GM20431 (cell line): ENCODE data around the gene ELL2.

ENCODE experiments used
- in situ Hi-C: fragments of 300-500 bp; cut with MseI, MboI; formaldehyde crosslinking; loops from one replicate; pipeline ENCODE4 v1.15.0; 2020; ENCODE audit warnings: low sequenced_read_pairs; ENCODE audit not compliant: unreplicated experiment

The ELL2 gene

DNA sequence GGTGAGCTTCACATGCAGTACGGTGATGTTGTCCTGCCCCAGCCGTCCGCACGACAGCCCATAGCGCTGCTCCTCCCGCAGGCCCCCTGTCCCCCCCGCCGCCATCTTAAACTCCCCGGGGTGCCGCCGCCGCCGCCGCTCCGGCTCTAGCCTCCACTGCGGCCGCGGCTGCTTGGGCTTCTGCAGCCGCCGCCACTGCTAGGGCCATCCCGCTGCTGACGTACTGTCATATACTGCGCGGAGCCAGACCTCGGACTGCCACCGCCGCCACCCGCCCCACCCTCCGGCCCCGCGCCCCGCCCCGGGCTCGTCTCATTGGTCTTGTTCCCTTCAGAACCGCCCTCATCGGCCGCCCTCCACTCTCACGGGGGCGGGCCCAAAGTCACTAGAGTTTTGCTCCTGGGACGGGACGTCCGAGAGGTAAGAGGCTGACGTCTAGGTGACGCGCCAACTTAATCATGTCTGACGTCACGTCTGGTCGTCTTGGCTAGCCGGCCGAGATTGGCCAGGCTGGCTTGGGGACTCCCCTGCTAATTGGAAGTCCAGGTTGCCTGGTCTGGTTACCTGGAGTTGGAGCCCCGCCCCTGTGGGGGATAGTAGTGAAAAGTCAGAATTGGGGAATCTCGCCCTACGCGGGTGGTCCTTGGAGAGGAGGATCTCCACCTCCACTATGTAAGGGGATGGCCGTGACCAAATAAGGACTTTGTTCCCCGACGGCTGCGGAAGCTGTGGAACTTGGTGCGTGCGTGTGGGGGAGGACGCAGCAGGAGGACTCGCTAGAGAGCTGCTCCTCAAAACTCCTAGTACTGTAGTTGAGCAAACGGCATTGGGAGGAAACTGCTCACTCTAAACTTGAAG lies at the start of gene ELL2:
Gene ELL2 (minus strand): TSS at position 235 of the 858 bp plus-strand sequence. CDS start 130 bp downstream, at position 105.
- in situ Hi-C loops: loop anchor here (25.0 kb wide), 1 partner anchor 375 kb away; no protein-coding TSS in a partner anchor

DNA sequence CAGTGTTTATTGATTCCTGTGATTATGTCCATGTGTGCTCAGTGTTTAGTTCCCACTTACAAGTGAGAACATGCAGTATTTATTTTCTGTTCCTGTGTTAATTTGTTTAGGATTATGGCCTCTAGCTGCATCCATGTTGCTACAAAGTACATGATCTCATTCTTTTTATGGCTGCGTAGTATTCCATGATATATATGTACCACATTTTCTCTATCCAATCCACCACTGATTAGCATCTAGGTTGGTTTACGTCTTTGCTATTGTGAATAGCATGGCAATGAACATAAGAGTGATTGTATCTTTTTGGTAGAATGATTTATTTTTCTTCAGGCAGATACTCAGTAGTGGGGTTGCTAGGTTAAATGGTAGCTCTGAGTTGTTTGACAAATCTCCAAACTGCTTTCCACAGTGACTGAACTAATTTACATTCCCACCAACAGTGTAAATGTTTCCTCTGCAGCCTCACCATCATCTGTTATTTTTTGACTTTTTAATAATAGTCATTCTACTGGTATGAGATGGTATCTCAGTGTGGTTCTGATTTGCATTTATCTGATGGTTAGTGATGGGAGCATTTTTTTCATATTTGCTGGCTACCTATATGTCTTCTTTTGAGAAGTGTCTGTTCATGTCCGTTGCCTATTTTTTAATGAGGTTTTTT lies 47.5 kb upstream of the ELL2 start:
- in situ Hi-C loops: no loop called here

DNA sequence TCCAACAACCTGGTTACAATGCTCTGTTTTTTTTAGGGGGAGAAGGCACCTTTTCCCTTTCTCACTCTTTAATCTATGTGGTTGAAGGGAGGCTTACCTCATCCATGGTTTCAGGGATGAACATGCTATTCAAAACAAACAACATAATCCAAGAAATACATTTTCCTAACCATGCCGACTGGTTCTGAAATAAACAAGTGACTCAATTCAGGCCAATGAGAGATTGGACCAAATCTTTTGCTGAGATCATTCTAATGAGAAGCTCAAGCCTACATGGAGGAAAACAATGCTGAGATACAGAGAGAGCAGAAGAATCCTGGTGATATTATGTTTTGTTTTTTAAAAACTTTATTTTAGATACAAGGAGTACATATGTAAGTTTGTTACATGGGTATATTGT lies 46.8 kb upstream of the ELL2 start:
- in situ Hi-C loops: no loop called here

DNA sequence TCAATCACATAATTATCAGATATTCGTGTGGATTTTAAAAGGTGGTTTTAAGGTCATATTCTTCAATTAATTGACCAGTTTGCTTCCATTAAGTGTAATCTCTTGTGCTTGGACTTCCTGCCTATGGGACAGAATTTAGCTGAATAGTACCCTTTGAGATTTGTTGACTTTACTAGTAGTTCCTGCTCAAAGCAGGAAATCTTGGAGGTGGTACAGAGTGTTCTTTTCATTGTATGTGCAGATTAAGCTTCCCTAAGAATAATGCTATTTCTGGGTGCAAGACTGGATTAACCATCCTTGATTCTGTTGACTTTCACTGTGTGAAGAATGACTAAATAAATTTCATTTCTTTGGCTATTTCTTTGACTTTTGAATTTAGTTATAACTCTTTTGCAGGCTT lies 45.4 kb upstream of the ELL2 start:
- in situ Hi-C loops: no loop called here

DNA sequence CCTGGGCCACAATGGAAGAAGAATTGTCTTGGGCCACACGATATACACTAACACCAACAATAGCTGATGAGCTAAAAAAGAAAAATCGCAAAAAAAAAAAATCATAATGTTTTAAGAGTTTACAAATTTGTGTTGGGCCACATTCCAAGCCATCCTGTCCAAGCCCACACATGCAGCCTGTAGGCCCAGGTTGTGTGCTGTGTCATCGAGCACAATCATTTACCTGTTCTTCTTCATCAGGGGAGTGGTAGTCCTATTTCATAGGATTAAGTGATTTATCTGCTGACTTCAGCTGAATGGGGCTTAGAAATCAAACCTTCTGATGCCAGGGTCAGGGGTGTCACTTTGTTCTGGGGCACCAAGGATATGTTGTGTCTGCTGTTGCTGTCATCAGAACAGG lies 44.6 kb upstream of the ELL2 start:
- in situ Hi-C loops: no loop called here

DNA sequence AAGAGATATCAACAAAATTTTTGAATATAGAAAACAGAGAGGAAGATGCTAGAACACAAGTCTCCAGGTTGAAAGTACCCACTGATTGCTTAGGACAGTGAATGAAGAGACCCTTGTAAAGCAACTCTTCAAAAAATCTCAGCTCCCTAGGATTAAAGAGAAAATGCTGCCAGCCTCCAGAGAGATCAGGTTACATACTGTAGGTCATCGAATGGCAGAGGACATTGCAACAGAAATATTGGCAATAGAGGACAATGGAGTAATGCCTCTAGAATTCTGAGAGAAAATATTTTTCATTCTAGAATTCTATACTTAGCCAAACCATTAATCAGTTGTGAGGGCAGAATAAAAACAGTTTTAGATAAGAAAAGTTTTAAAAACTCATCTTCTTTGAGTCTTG lies 43.1 kb upstream of the ELL2 start:
- in situ Hi-C loops: no loop called here

DNA sequence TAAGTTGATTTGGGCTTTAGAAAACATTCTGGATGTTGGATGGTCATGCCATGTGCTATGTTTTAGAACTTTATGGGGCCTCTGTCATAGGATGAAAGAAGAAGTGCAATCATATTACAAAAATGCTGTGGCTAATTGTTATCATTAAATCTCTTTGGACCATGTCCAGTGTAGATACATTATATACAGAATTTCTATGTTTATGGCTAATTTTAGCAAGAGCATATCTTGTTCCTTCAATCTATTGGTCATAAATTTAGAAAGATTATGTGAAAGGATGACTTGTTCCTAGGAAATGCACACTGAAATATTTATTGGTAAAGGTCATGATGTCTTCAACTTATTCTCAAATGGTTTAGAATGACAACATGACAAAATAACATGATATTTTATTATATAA lies 42.4 kb upstream of the ELL2 start:
- in situ Hi-C loops: no loop called here

DNA sequence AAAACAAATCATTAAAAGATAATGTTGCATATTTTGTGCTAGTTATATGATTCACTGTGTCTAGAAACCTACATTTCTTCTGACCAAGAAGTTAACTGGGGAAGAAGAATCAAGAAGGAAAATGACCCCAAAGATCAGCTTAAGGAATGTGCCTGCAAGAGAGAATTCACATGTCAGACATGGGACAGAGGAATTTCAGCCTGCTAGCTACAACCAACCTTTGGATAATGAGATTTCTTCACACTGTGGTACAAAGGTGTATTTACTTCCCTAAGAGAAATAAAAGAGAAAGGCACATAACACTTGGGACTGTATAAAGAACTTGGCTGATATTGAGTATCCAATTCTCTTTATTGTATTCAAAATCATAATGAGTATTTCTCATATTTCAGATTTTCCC lies 39.6 kb upstream of the ELL2 start:
- in situ Hi-C loops: no loop called here

DNA sequence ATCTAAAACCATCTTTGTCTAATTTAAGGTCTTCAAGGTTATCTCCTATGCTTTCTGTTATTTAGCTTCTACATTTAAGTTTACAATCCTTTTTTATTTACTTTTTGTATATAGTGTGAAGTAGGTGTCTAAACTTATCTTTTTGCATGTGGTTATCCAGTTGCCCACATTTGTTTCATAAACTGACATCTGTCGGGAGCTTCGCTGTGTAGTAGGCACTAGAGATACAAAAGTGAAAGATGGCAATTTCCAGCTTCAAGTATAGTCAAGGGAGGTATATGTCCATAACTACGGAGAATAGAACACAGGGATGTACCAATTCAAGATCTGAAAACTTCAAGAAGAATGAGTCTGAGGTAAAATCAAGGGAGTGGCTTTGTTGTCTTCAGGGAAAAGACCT lies 38.7 kb upstream of the ELL2 start:
- in situ Hi-C loops: no loop called here

DNA sequence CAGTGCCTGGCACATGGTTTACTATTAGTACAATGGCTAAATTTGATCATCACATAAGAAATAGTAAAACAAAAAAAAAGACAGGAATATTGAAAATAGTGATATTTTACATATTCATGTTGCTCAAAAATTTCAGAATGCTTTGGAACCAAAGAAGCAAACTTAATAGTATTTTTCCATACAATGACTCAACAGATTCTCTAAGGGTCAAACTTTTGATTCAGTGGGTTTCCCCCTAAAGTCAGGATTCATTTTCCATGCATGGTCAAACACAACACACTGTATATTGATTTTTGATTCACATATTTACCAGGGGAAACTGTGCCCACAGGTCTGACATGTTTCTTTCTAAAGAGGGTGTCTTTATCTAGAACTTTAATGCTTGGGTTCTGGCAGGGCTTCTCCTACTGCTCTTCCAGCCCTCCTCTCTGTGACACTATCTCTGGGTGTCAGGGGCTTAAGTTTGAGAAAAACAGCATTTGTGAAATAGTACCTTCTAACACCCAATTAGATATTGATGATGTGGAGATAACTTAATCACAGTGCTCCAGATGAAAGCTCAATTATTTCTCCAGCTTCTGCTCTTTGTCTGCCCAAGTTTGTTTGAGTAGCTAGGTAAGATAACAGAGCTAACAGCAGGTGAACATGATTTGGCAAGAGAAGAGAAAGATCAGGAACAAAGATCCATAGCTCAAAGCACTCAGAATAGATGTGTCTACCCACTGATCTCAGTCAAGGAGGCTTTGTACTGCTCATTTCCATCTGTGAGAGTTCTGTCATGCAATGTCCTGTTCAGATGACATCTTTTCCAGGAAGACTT lies 35.5 kb upstream of the ELL2 start:
- in situ Hi-C loops: no loop called here

DNA sequence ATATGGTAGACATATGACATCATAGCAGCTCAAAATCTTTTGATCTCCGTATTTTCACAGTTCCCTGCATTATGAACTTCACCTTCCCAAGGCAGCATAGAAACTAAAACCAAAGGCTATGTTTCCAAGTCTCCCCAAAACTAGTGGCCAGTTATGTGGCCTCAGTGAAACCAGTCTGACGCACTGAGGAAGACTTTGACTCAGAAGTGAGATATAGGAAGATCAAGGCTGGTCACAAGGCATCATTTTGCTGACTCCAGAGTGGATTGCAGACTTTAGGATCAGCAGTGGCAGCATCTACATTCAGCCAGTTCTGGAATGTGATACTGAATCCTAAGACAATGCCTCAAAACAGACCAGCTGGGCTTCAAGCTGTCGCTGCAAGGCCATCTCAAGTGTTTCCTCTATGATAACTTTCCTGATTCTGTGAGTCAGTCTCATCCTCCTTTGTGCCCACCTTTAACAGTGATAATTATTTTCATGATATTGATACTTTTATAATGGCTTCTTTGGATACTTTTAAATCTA lies 34.4 kb upstream of the ELL2 start:
- in situ Hi-C loops: no loop called here

DNA sequence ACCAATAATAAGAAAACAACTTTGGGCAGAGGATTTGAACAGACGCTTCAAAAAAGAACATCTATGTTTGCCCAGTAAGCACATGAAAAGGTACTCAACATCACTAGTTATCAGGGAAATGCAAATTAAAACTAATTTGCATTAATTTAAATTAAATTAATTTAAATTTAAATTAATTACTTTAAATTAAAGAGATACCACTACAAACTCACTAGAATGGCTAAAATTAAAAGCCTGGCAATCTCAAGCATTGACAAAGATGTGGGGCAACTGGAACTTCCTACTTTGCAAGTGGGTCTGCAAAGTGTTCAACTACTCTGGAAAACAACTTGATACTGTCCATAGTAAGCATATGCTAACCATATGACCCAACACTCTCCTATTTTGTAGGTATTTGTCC lies 32.1 kb upstream of the ELL2 start:
- in situ Hi-C loops: no loop called here

DNA sequence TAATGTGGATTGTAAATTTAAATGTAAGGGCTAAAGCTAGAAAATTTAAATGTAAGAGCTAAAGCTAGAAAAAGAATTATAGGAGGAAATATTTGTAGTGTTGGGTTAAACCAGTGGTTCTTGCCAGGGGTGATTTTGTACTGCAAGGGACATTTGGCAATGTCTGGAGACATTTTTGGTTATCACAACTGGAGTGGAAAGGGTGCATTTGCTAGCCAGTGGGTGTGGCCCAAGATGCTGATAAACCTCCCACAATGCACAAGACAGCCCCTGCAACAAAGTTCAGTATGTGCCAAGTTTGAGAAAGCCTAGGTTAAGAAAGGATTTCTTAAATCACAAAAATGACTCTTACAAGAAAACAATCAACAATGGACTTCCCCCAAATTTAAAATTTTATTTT lies 31.6 kb upstream of the ELL2 start:
- in situ Hi-C loops: no loop called here

DNA sequence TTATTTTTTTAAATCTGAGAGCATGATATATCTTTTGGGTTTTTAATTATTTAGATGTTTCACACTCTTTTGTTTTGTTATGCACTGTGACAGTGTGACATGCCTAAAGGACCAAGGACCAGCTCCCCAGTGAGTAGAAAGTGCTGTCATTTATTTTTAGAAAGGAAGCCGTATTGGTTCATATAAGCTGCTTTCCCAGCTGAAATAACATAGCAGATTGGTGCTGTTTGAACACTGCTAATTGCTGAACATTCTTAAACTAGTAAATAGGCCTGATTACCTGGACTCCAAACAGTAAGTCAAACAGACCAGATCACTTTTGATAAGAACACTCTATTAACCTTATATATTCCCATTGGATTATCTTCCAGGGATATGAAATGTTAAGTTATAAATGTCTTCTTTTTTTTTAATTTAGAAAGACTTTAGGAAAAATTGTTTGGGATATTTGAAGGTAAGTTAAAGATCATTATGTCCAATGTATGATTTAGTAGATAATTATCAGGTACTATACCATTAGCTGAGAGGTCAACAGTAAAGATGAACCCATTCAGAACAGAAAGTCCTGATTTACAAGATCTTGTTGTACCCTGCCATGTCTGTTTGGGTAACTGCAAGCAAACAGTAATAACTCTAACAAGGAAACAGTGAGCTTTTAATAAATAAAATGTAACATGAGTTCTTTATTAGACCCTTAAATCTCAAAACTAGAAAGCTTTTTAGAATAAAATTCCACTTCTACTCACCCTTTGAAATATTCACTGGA lies 27.8 kb upstream of the ELL2 start:
- in situ Hi-C loops: no loop called here

DNA sequence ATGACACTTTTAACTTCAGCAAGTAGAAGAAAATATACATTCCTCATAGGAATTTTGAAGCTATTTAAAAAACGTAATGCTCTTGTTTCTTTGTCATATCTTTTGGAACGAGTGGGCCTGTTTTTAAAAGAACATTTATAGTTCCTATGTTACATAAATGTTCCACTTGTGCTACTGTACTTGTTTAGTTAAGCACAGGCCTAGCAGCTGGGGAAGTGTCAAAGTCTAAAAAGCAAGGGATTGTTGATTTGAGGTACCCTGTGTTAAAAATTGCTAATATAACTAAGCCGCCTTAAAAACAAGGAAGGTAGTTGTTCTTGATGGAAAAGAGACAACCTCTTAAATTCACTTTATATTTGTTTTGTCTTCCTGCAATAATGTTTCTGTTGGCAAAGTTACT lies 27.2 kb upstream of the ELL2 start:
- in situ Hi-C loops: no loop called here

DNA sequence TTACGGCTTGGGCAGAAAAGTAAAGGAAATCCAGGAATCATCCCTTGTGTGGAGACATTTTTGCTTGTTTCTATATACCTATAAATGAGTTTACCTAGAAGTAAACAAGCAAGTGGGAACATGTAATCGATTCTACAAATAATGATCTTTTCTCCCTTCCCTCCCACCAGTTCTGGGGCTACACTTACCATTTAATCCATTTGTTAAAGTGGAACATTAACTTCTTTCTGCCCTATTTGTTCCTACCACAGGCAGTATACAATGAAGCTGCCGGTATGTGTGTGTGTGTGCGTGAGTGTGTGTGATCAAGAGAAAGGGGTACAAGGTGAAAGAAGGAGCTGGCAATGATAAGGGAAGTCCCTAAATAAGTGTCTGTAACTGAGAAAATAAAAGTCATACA lies 26.4 kb upstream of the ELL2 start:
- in situ Hi-C loops: no loop called here

DNA sequence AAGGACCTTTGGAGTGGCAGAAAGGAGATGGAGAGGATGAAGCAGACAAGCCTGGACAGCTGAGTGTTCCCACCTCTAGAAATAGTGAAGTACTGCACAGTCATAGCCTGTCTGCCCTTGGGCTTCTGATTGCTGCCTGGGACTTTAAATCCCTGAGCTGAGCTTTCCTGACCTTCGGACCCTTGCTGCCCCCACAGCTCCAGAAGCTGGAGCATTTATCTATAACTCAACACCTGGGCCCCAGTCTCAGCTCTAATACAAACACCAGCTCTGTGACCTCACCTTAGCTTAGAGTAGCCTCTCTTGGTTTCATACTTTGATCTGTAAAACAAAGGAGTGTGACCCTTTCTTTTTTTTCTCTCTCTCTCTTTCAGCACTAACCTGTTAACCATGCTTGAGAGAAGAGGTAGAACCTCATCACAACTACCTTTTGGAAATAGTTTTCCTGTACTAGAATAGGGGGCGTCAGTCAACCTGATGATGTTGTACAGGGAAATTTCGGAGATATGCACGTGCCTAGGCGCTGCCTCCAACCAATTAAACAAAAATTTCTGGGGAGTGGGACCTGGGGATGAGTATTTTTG lies 25.4 kb upstream of the ELL2 start:
- in situ Hi-C loops: no loop called here

DNA sequence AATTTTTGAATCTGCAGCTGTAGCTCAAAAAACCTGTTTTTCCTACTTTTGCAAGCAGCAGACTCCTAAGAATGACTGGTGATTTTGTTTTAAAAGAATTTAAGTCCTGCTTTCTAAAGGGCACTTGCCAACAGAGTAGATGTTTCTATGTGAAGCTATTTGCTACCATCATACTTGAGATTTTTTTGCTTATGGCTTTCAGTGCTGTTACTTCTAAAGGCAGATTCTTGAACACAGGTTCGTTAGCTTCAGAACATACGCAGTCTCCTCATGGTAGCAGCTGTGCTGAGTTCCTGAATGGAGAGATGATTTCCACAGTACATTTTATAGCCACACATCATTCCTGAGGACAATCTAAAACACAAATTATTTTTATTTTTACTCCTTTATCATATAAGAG lies 24.4 kb upstream of the ELL2 start:
- in situ Hi-C loops: no loop called here

DNA sequence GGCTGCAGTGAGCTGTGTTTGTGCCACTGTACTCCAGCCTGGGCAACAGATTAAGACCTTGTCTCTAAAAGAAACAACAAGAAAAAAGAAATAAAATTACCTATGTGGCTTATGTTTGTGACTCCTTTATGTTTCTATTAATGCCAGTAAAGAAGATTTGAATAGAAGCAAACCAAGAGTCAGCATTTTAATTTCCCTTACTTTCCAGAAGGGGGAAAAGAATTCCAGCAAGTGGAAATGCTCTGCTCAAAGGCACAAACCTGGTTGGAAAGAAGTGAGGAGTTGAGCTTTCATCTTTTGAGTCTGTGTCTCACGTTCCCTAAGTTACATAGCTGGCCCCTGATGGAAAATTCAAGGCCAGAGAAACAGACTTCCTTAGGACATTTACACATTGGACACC lies 23.6 kb upstream of the ELL2 start:
- in situ Hi-C loops: no loop called here
